Putamen (tissue), 1 donor: ENCODE results near the gene MRPL10.
A peak's percentile ranks its signal among the peaks of the same experiment; 100 is the strongest.

Source experiments
- DNase-seq: peaks from one replicate; pipeline ENCODE4 v3.0.0-alpha.2; 2016; ENCODE audit warnings: low spot score

MRPL10 gene

GRCh38 chr17:47831003-47831933 is at the start of gene MRPL10, which contains the start of gene LRRC46:
Gene MRPL10, minus strand, starts transcription at chr17:47831541. Its CDS starts 30 bp downstream, at chr17:47831511.
Gene LRRC46, plus strand, starts transcription at chr17:47831670. Its CDS starts 320 bp downstream, at chr17:47831990.
- DNase-seq = peak; percentile 90

DNA sequence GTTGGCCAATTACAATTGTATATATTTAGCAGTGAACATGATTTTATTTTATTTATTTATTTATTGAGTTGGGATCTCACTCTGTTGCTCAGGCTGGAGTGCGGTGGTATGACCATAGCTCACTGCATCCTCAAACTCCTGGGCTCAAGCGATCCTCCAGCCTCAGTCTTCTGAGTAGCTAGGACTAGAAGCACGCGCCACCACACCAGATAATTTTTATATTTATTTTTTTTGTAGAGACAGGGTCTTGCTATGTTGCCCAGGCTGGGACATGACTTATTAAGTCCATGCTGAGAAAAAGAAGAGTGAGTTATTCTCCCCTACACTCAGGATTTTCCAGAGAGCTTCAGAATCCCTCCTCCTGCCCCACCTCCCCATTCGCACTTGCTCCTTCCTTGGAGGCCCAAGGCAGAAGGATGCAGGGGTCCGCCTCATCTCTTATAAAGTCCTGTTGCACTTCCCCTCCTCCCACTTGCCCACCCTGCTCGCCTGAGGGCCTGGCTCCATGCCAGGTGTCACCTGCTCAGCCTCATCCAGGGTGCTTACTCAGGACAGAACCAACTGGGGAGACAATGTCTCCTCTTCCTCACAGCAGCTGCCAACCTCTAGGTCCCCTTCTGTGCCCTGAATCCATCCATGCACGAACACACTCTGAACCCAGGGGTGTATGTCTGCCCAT is 48.6 kb upstream of the MRPL10 start:
- DNase-seq = no peak

DNA sequence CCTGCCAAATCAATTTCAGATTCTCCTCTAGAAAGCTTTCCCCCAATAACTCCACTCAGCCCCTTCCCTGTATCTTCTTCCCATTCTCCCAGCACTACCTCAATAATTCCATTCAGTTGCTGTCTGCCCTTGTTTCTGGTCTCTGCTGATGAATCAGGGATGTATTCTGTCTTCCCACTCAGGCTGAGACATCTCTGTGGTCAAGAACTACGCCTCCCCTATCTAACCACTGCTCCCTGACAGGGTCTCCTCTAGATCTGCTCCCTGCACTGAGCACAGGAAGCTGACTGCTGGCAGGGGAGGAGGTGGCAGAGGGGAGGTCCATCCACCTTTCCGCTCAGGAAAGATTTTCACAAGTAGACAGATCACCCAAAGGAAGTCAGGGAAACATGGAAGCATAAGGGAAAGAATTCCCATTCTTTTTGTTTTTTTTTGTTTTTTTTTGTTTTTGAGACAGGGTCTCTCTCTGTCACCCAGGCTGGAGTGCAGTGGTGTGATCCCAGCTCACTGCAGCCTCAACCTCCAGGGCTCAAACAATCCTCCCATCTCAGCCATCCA is 47.8 kb upstream of the MRPL10 start:
- no peak for DNase-seq

DNA sequence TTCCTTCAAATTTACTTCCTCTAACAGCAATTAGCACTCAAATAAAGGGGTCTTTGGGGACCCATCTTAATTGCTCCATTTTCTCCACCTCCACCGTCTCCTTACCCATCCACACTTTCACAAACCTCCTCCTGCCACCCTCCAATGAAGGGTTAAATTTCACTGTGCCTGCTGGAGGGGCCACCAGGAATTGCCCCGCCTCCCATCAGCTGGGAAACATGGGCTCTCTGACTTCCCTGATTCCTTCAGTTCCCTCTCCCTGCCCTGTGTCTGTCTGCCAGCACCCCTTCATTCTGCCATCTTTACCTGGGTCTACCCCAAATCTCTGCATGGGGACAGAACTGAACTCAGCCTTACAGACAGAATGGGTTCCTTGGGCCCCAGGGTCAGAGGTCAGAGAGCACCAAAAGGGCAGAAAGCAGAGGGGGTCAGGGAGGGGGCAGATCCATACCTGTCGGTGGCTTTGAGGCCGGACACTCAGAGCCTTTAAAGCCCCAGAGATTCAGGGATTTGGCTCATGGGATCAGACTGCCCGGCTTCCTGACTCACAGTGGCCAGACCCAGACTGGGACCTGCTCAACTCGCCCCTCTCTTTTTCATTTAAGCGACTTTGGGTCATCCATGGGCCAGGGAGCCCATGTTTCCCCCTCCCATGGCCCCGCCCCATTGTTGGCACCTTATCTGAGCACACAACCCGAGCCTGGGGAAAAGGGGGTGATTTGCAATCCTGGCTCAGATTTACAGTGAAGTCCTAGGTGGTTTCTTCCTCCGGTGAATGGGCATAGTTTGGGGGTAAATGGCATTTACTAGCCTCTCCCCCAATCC is 47.1 kb upstream of the MRPL10 start:
- DNase-seq = no peak

GRCh38 chr17:47877368-47878034 is 46.2 kb upstream of the MRPL10 start:
- no peak for DNase-seq

GRCh38 chr17:47875011-47875985 is 44.0 kb upstream of the MRPL10 start:
- no peak for DNase-seq

DNA sequence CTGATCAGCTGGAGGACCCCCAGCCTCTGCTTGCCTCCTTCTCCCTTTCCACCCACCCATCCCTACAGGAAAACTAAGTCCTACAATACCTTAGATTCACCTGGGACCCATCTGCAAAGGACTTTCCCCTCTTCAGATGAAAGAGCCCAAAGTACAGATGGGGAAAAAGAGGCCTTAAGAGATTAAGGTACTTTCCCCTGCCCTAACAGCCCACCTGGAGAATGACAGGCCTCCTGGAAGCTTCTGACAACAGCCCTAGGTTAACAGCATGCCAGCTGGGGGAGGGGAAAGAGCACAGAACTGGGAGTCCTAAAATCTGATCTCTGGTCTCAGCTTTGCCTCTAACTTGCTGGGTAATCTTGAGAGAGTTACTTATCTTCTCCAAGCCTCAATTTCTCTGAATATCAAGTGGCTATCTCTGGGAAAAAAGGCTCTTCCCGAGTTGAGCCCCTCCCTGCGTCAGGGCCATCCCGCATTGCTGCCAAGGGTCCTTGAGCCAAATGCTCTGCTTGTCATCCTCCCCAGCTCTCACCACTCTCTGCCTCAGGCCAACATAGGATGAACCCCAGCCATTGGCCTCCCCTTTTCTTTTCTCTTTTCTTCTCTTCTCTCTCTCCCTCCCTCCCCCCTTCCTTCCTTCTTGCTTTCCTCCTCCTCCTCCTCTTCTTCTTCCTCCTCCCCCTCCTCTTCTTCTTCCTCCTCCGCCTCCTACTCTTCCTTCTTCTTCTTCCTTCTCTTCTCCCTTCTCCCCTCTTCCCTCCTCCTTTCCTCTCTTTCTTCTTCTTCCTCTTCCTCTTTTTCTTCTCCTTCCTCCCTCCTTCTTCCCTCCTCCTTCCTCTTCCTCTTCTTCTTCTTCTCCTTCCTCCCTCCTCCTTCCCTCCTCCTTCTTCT is 42.1 kb upstream of the MRPL10 start:
- no peak for DNase-seq

- DNase-seq = no peak
Measured at GRCh38 chr17:47872651-47873161, 41.4 kb upstream of the MRPL10 start.

GRCh38 chr17:47872019-47872650 is 40.8 kb upstream of the MRPL10 start:
- no peak for DNase-seq

DNA sequence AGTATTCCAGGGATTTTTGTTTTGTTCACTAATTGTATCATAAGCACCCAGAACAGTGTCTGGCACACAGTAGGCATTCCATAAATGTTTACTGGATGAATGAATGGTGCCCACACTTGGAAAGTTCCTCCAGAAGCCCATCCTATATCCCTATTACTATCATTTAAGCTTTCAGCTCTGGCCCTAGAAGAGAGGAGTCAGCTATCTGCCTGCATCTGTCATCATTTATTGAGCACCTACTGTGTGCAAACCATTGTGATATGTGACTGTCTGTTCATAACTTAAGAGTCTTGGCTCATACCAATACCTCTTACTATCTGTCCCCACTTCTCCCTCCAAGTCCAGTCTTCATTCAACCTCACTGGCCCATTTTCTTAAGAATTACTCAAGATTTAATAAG is 39.7 kb upstream of the MRPL10 start:
- DNase-seq = no peak

DNA sequence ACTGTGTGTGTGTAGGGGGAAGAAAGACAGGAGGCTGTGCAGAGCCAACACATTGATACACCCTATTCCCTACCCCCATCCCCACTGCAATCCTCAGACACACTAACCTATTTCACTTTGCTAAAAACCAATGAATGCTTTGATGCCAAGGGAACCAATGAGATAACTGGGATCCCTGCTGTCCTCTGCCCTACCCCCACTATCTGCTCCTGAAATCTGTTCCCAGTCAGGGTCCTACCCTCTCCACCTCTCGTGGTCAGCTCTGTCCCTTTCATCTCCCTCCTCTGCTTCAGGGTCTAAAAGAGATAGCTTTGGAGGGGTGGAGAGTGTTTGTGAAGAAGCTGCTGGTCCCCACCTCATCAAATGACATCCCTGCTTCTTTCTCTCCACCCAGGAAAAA is 38.7 kb upstream of the MRPL10 start:
- DNase-seq = no peak

DNA sequence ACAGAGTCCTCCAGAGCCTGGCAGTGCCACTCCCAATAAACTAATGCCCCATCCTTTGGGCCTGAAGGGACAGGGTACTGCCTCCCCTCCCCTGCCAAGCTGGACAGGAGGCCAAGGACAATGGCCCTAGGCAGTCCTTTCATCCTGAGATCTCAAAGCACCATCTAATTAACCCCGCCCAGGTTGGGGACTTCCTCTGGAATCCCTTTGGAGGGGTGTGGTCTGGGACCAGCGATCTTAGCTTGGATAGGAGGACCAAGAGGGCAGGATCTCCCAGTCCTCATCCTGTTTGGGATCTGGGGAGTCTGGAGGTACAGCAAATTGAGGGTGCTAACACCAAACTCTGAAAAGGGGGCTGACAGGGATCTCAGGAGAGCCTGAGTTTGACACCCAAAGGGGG is 37.8 kb upstream of the MRPL10 start:
- no peak for DNase-seq

DNA sequence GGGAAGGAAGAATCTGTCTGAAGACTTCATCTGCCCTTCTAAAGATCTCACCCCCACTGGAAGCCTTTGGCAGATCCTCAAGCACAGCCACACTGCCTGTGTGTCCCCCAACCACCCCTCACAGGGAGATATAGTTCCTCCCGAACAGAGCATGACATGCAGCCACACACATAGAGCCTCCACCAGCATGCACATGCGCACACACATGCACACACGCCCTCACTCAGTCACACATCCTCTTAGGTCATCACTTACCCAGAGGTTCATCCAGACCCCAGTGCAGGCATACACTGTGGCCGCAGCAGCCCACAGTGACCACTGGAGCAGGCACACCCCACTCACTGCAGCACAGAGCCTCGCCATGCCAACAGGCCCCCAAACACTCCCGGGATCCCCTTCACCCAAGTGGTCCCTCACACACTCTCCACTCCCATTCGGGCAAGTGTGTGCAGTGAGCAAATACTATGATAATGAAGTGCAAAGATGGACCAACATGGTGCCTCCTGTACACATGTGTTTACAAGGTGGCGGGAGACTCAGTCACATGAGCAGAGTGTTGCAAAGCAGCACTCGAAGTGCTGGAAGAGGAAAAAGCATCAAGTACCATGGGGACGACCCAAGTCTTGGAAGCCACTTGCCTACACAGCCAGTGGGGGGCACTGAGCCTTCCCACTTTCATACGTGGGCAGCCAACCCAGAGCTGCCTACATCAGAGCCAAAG is 36.6 kb upstream of the MRPL10 start:
- no peak for DNase-seq

- DNase-seq = no peak
Measured at GRCh38 chr17:47866941-47867340, 35.6 kb upstream of the MRPL10 start.

DNA sequence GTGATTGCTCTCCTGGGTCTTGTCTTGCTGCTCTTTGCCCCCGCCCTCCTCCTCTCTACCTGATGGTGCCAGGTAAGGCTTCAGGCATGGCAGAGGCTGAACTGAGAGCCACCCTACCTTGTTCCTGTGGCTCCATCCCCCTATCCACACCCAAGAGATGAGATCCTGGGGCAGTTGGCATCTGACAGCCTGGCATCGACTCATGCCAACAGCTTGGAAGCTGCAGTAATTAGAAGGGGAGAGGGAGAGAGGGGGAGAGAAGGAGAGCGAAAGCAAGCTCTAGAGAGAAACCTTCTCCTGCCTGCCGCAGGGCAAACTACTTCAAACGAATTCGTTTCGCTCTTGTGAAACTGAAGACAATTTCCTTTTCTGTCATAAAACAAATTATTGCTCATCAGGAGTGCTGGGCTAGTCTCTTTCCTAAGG is 33.5 kb upstream of the MRPL10 start:
- no peak for DNase-seq

GRCh38 chr17:47862621-47863440 is 31.5 kb upstream of the MRPL10 start:
- no peak for DNase-seq

DNA sequence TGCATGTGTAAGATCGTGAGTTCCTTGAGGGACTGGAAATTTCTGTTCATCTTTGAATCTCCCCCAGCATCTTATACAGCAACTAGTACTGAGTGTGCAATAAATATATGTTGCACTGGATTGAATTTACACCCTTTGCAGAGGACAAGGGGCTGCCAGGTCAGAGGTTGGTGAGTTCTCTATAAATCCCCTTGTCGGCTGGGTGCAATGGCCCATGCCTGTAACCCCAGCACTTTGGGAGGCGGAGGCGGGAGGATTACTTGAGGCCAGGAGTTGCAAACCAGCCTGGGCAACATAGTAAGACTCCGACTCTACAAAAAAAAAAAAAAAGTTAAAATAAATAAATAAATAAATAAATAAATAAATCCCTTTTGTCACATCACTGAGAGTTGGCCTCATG is 29.0 kb upstream of the MRPL10 start:
- no peak for DNase-seq
